SK-N-SH (cell line): ENCODE measurements around the gene TBX19. TPM values are rescaled to one million over a fixed set of nuclear protein-coding genes. Genes with fewer than 3 reads are reported as not detected.

Experiments used
- CTCF ChIA-PET: fragments of 300-600, 350-600 bp; formaldehyde crosslinking; extraction: SDS; loops from one replicate; lab custom pipeline; 2021; lab: Yijun Ruan, JAX
- POLR2A ChIA-PET: fragments of 350-600 bp; sonication (Branson Sonifier 250); formaldehyde crosslinking; extraction: SDS; loops from one replicate; lab custom pipeline; 2020; ENCODE audit warnings: antibody characterized with exemption, inconsistent platforms; lab: Yijun Ruan, JAX
- DNase-seq: peaks from one replicate; pipeline ENCODE4 v3.0.0; 2012
- H2AFZ ChIP-seq: fragments of 200-600 bp; sonication (generic); 2 replicates; pipeline ENCODE4 v1.8.1; 2016; ENCODE audit warnings: antibody characterized with exemption, mild to moderate bottlenecking, low read depth
- H3F3A ChIP-seq: fragments of 200-600 bp; sonication (generic); replicated peaks from 2 replicates; pipeline ENCODE3; 2016; ENCODE audit warnings: antibody characterized with exemption, mild to moderate bottlenecking; ENCODE audit not compliant: insufficient read depth
- H3K27ac ChIP-seq, 2 experiments: fragments of 200-500 bp in 1 of 2; fragments of 200-600 bp in 1 of 2; sonication (Bioruptor generic) in 1 of 2; sonication (generic), shearing (Covaris generic) in 1 of 2; 2 replicates each; pipeline versions ENCODE4 v1.5.1 to v1.6.1; 2014 to 2016; ENCODE audit warnings: low read depth in 2 of 2, inconsistent platforms in 1 of 2, low read length in 1 of 2, mild to moderate bottlenecking in 1 of 2, mixed read lengths in 1 of 2
- H3K27me3 ChIP-seq: fragments of 200-600 bp; sonication (generic), shearing (Covaris generic); 2 replicates; pipeline ENCODE4 v1.6.1; 2016; ENCODE audit warnings: mixed run types; ENCODE audit not compliant: insufficient read depth
- H3K36me3 ChIP-seq, 2 experiments: fragments of 200-500 bp in 1 of 2; fragments of 200-600 bp in 1 of 2; sonication (Bioruptor generic) in 1 of 2; sonication (generic) in 1 of 2; replicated peaks in 1 of 2; 2 replicates each; pipeline versions ENCODE3 to v1.5.1; 2014 to 2016; ENCODE audit warnings: low read length in 1 of 2, mild to moderate bottlenecking in 1 of 2; ENCODE audit not compliant: insufficient read depth in 2 of 2, control insufficient read depth in 1 of 2
- H3K4me1 ChIP-seq, 2 experiments: fragments of 200-500 bp in 1 of 2; fragments of 200-600 bp in 1 of 2; sonication (Bioruptor generic) in 1 of 2; sonication (generic), shearing (Covaris generic) in 1 of 2; 2 replicates each; pipeline versions ENCODE4 v1.5.1 to v1.6.1; 2014 to 2016; ENCODE audit warnings: low read depth in 1 of 2, low read length in 1 of 2, mixed run types in 1 of 2; ENCODE audit not compliant: insufficient read depth in 2 of 2, control insufficient read depth in 1 of 2
- H3K4me2 ChIP-seq: fragments of 200-600 bp; sonication (generic), shearing (Covaris generic); 2 replicates; pipeline ENCODE4 v1.6.1; 2017; ENCODE audit warnings: mixed run types
- H3K4me3 ChIP-seq, 2 experiments: fragments of 200-500 bp in 1 of 2; fragments of 200-600 bp in 1 of 2; sonication (Bioruptor generic) in 1 of 2; sonication (generic), shearing (Covaris generic) in 1 of 2; 2 replicates each; pipeline versions ENCODE4 v1.5.1 to v1.8.1; 2014 to 2016; ENCODE audit warnings: low read depth in 2 of 2, inconsistent platforms in 1 of 2, low read length in 1 of 2, mild to moderate bottlenecking in 1 of 2, mixed read lengths in 1 of 2, moderate library complexity in 1 of 2
- H3K79me2 ChIP-seq: fragments of 200-600 bp; sonication (generic); 2 replicates; pipeline ENCODE4 v1.8.1; 2017; ENCODE audit warnings: mild to moderate bottlenecking; ENCODE audit not compliant: insufficient read depth
- H3K9ac ChIP-seq: fragments of 200-600 bp; sonication (generic); 2 replicates; pipeline ENCODE4 v1.6.1; 2017; ENCODE audit warnings: mixed run types
- H3K9me2 ChIP-seq: fragments of 200-600 bp; sonication (generic); 2 replicates; pipeline ENCODE4 v1.6.1; 2017; ENCODE audit warnings: mixed run types
- H3K9me3 ChIP-seq: fragments of 200-600 bp; sonication (generic); 2 replicates; pipeline ENCODE4 v1.6.1; 2017; ENCODE audit warnings: mixed run types, mild to moderate bottlenecking, moderate library complexity
- H4K20me1 ChIP-seq: fragments of 200-600 bp; sonication (generic); 2 replicates; pipeline ENCODE4 v1.6.1; 2017; ENCODE audit warnings: mild to moderate bottlenecking, mixed run types; ENCODE audit not compliant: insufficient read depth
- CTCF ChIP-seq: fragments of 200-600 bp; sonication (generic); IDR thresholded peaks from 2 replicates; pipeline ENCODE4 v1.6.1; 2017; ENCODE audit warnings: antibody characterized with exemption, mild to moderate bottlenecking, moderate library complexity
- EP300 ChIP-seq, 2 experiments: IDR thresholded peaks; 2 replicates each; pipeline versions ENCODE4 v1.4.0 to v1.6.1; 2012; ENCODE audit warnings: borderline replicate concordance in 1 of 2, low read depth in 1 of 2, low read length in 1 of 2
- FOSL2 ChIP-seq: IDR thresholded peaks from 2 replicates; pipeline ENCODE4 v1.4.0; 2012; ENCODE audit warnings: low read depth, mild to moderate bottlenecking, moderate library complexity, borderline replicate concordance
- FOXJ3 ChIP-seq: sonication (generic); formaldehyde crosslinking; IDR thresholded peaks from 2 replicates; pipeline ENCODE4 v1.5.1; 2020; ENCODE audit warnings: mild to moderate bottlenecking, missing genetic modification reagents
- GABPA ChIP-seq: IDR thresholded peaks from 2 replicates; pipeline ENCODE4 v1.4.0; 2012; ENCODE audit warnings: low read depth, mild to moderate bottlenecking
- GATA2 ChIP-seq: sonication (generic); formaldehyde crosslinking; IDR thresholded peaks from 2 replicates; pipeline ENCODE4 v1.5.0; 2020; ENCODE audit warnings: mild to moderate bottlenecking, missing genetic modification reagents
- JUND ChIP-seq: IDR thresholded peaks from 2 replicates; pipeline ENCODE4 v1.4.0; 2012
- MAX ChIP-seq: IDR thresholded peaks from 2 replicates; pipeline ENCODE4 v1.4.0; 2012; ENCODE audit warnings: low read depth
- MEF2A ChIP-seq: IDR thresholded peaks from 2 replicates; pipeline ENCODE4 v1.4.0; 2012; ENCODE audit warnings: low read depth, borderline replicate concordance
- PBX3 ChIP-seq: IDR thresholded peaks from 2 replicates; pipeline ENCODE4; 2012
- RAD21 ChIP-seq: IDR thresholded peaks from 2 replicates; pipeline ENCODE4 v1.6.1; 2012; ENCODE audit warnings: mild to moderate bottlenecking, low read length
- RCOR1 ChIP-seq: fragments of 150-350 bp; IDR thresholded peaks from 2 replicates; pipeline ENCODE4 v1.6.1; 2017; ENCODE audit warnings: antibody characterized with exemption, low read length
- RFX5 ChIP-seq: IDR thresholded peaks from 2 replicates; pipeline ENCODE4 v1.6.1; 2012; ENCODE audit warnings: mild to moderate bottlenecking, improper control_type of control experiment, low read length
- TCF12 ChIP-seq: IDR thresholded peaks from 2 replicates; pipeline ENCODE4 v1.4.0; 2012
- USF1 ChIP-seq: IDR thresholded peaks from 2 replicates; pipeline ENCODE4 v1.4.0; 2012; ENCODE audit warnings: low read depth, borderline replicate concordance
- USF2 ChIP-seq: fragments of 150-350 bp; IDR thresholded peaks from 2 replicates; pipeline ENCODE4 v1.6.1; 2017; ENCODE audit warnings: antibody characterized with exemption, low read length, low read depth, borderline replicate concordance
- ZBTB33 ChIP-seq: IDR thresholded peaks from 2 replicates; pipeline ENCODE4 v1.4.0; 2012; ENCODE audit warnings: low read depth, borderline replicate concordance
- WGBS: methylation state at CpG from one replicate; pipeline ENCODE4 v1.1.6; 2017; ENCODE audit warnings: low lambda C conversion rate; 5-methylcytosine and 5-hydroxymethylcytosine counted together
- polyA plus RNA-seq, 3 experiments: library from polyadenylated mRNA; depleted of rRNA; stranded (reverse); fragments of >200 nt; gene quantifications; 2 replicates each; pipeline ENCODE4 v1.2.3, GENCODE V29; 2012

The TBX19 gene
- polyA plus RNA-seq, 1 of the 3 experiments (the other 2 are of a cell fraction) = 2.7 TPM

- peaks cover 11% of the 10 kb centered on the region for H3F3A ChIP-seq
- H3K4me1 ChIP-seq = peaks cover 0 to 8% of the 10 kb centered on the region in 2 experiments; a peak in 1 of 4 replicates
- TF ChIP-seq TCF12 (peak; percentile 64), EP300 (IDR thresholded peaks at IDR 0.05; ENCODE audit: borderline replicate concordance in 1 of 2, low read depth in 1 of 2, low read length in 1 of 2) (peak in 1 of 2 experiments; percentile 11; a peak in 1 of 4 replicates), RCOR1 (no peak), FOXJ3 (CRISPR knock-in tag) (no peak), PBX3 (0 out of 2 replicates have a peak, but pooled peaks have one; percentile 7), FOSL2 (peak; percentile 94), GABPA (no peak), JUND (peak; percentile 82), CTCF (no peak), MAX (peak; percentile 36; the same call in 1 of the 2 replicates)
- no peak for DNase-seq
- WGBS = 43% methylated on average over 5 of the region's 5 CpGs
- H3K4me3 ChIP-seq = no peak overlapping the region
- H3K36me3 ChIP-seq = peaks cover 0 to 2% of the 10 kb centered on the region in 2 experiments
- peak overlapping the region; percentile 17 to 56; a peak in 3 of 4 replicates for H3K27ac ChIP-seq
- H3K27me3 ChIP-seq = no peaks in the 10 kb centered on the region
- CTCF ChIA-PET = interaction anchor here (0.7 to 1.6 kb wide), 2 partner anchors 22 to 630 kb away, joined by 3 to 5 read pairs; no protein-coding TSS in a partner anchor
- no peak overlapping the region for H3K9ac ChIP-seq
- H4K20me1 ChIP-seq = no peaks in the 10 kb centered on the region
- H2AFZ ChIP-seq = peak overlapping the region; percentile 49; the same call in 1 of the 2 replicates
- no peaks in the 10 kb centered on the region for H3K9me2 ChIP-seq
- H3K9me3 ChIP-seq = no peaks in the 10 kb centered on the region
- POLR2A ChIA-PET = no interaction called here
- H3K79me2 ChIP-seq = no peaks in the 10 kb centered on the region
- no peak overlapping the region for H3K4me2 ChIP-seq
Measured at GRCh38 chr1:168320800-168321450, 40.2 kb downstream of the TBX19 start.

GRCh38 chr1:168321945-168322344 lies 41.3 kb downstream of the TBX19 start:
- no peaks in the 10 kb centered on the region for H3K27me3 ChIP-seq
- peaks cover 0 to 8% of the 10 kb centered on the region in 2 experiments; a peak in 1 of 4 replicates for H3K4me1 ChIP-seq
- no peaks in the 10 kb centered on the region for H3K9me2 ChIP-seq
- H3K27ac ChIP-seq = no peak overlapping the region; a peak in 1 of 4 replicates
- WGBS = 42% methylated on average over 1 of the region's 1 CpG
- H3K79me2 ChIP-seq = no peaks in the 10 kb centered on the region
- DNase-seq = no peak
- H4K20me1 ChIP-seq = no peaks in the 10 kb centered on the region
- CTCF ChIA-PET = interaction anchor here (0.7 to 1.6 kb wide), 2 partner anchors 21 to 69 kb away, joined by 3 to 5 read pairs; no protein-coding TSS in a partner anchor
- peaks cover 11% of the 10 kb centered on the region for H3F3A ChIP-seq
- H3K4me3 ChIP-seq = no peak overlapping the region
- no peaks in the 10 kb centered on the region for H3K9me3 ChIP-seq
- no peak overlapping the region for H2AFZ ChIP-seq
- H3K4me2 ChIP-seq = no peak overlapping the region
- H3K36me3 ChIP-seq = peaks cover 0 to 3% of the 10 kb centered on the region in 2 experiments
- POLR2A ChIA-PET = no interaction called here
- no peak overlapping the region for H3K9ac ChIP-seq
- no peak for TF ChIP-seq RFX5
- TF ChIP-seq RAD21 = peak; percentile 47
- no peak for TF ChIP-seq MEF2A
- TF ChIP-seq ZBTB33 = no peak
- no peak for TF ChIP-seq GATA2 (CRISPR knock-in tag)
- TF ChIP-seq USF1 = no peak
- TF ChIP-seq FOXJ3 (CRISPR knock-in tag) = no peak
- TF ChIP-seq USF2 = no peak
